ENCODE results near the gene HLA-DPA1. TPM values are rescaled to one million over a fixed set of nuclear protein-coding genes. Genes with fewer than 3 reads are reported as not detected.

The HLA-DPA1 gene
- total RNA-seq, 1 experiment from 2014 or later = 2.6 TPM

GRCh38 chr6:33019372-33019771, 54.1 kb downstream of the HLA-DPA1 start:
- Histone ChIP-seq H2BK5ac (ENCODE audit: insufficient read length, low read length) (no peak overlapping the region), H4K20me1 (ENCODE audit: control insufficient read depth, insufficient read depth, insufficient read length) (no peaks in the 10 kb centered on the region), H4K5ac (ENCODE audit: insufficient read length, low read depth, low read length) (no peak overlapping the region), H3K27me3 (ENCODE audit: insufficient read depth, low read length) (no peaks in the 10 kb centered on the region), H3K79me1 (ENCODE audit: insufficient read depth, low read depth, low read length, poor library complexity, severe bottlenecking) (no peaks in the 10 kb centered on the region), H3K56ac (ENCODE audit: insufficient read length, low read depth, low read length) (no peak overlapping the region), H3K4ac (ENCODE audit: low read depth, low read length) (no peak overlapping the region), H3T11ph (ENCODE audit: low read length) (no peak overlapping the region), H4K91ac (ENCODE audit: insufficient read length, low read depth, low read length) (no peak overlapping the region), H3K79me2 (ENCODE audit: insufficient read depth, low read length) (no peaks in the 10 kb centered on the region; the same call in 1 of the 2 replicates), H3K23me2 (ENCODE audit: insufficient read length, low read depth, low read length, poor library complexity, severe bottlenecking) (no peaks in the 10 kb centered on the region), H3K9ac (ENCODE audit: extremely low read depth, insufficient read length, low read length) (no peak overlapping the region), H2BK15ac (ENCODE audit: low read depth, low read length) (no peak overlapping the region), H3K14ac (ENCODE audit: insufficient read depth, low read length) (no peak overlapping the region), H3K4me1 (ENCODE audit: insufficient read depth, low read length) (no peaks in the 10 kb centered on the region; the same call in 1 of the 2 replicates), H3K23ac (ENCODE audit: insufficient read length, low read depth, low read length) (no peak overlapping the region), H2BK12ac (ENCODE audit: insufficient read length, low read depth, low read length) (no peak overlapping the region), H2AK5ac (ENCODE audit: insufficient read length, low read length) (no peak overlapping the region), H3K18ac (ENCODE audit: insufficient read length, low read depth, low read length) (no peak overlapping the region), H3K9me3 (ENCODE audit: control insufficient read depth, low read depth, low read length) (no peaks in the 10 kb centered on the region), H2BK120ac (ENCODE audit: low read depth, low read length, poor library complexity, severe bottlenecking) (no peak overlapping the region), H2AFZ (ENCODE audit: low read length) (no peak overlapping the region), H4K8ac (replicated peaks; ENCODE audit: insufficient read length, low read depth, low read length) (no peak overlapping the region), H3K27ac (ENCODE audit: insufficient read length, low read depth, low read length) (no peak overlapping the region), H3K4me2 (ENCODE audit: insufficient read depth, insufficient read length, low read length) (no peak overlapping the region), H2BK20ac (ENCODE audit: low read depth, low read length, poor library complexity, severe bottlenecking) (no peak overlapping the region)
- Mint-ChIP-seq H3K4me3 (no peak overlapping the region), H3K36me3 (ENCODE audit: insufficient read depth in 1 of 3, low read depth in 3 of 3) (no peaks in the 10 kb centered on the region; a peak in 1 of 7 replicates), H3K9me3 (no peaks in the 10 kb centered on the region; a peak in 1 of 5 replicates), H3K27ac (no peak overlapping the region; a peak in 1 of 7 replicates), H3K27me3 (ENCODE audit: low read depth) (peaks cover 2% of the 10 kb centered on the region; the same call in 1 of the 2 replicates), H3K4me1 (peaks cover 6 to 8% of the 10 kb centered on the region in 2 experiments)
- TF ChIP-seq CTCF (conservative IDR thresholded peaks at IDR 0.05) = no peak
- DNase-seq = no peak

Data from H9 (cell line).